Ovary (tissue), 9 donors: ENCODE results near the gene USH2A. TPM values are rescaled to one million over a fixed set of nuclear protein-coding genes. Genes with fewer than 3 reads are reported as not detected.

ENCODE experiments used
- DNase-seq, 5 donors: peaks; one replicate each; pipeline ENCODE4 v3.0.0-alpha.2; 2019 to 2020
- H3K27ac ChIP-seq, 2 donors: fragments of 200-600 bp; one replicate each; pipeline versions ENCODE4 v1.5.1 to v1.8.0; 2019 to 2022
- H3K27me3 ChIP-seq: fragments of 200-600 bp; one replicate; pipeline ENCODE4 v1.8.0; 2022
- H3K36me3 ChIP-seq: fragments of 200-600 bp; sonication (generic); one replicate; pipeline ENCODE4 v1.5.1; 2019
- H3K4me1 ChIP-seq: one replicate; pipeline ENCODE4 v1.8.1; 2013; ENCODE audit warnings: mild to moderate bottlenecking, moderate library complexity; ENCODE audit not compliant: insufficient read depth
- H3K4me3 ChIP-seq: fragments of 200-600 bp; sonication (generic); one replicate; pipeline ENCODE4 v1.5.1; 2017
- H3K9me3 ChIP-seq, 2 donors: fragments of 200-600 bp in 1 of 2; sonication (generic) in 1 of 2; one replicate each; pipeline versions ENCODE4 v1.5.1 to v1.8.1; 2013 to 2019; ENCODE audit warnings: mild to moderate bottlenecking in 1 of 2, moderate library complexity in 1 of 2
- EP300 ChIP-seq: sonication (generic); formaldehyde crosslinking; IDR thresholded peaks from one replicate; pipeline ENCODE4 v1.6.1; 2017; ENCODE audit warnings: antibody characterized with exemption
- POLR2A ChIP-seq: fragments of 450-650 bp; IDR thresholded peaks from one replicate; pipeline ENCODE4 v1.6.1; 2017; ENCODE audit warnings: antibody characterized with exemption, mild to moderate bottlenecking, moderate library complexity
- WGBS, 3 donors: extraction: QIAGEN DNeasy Blood & Tissue Kit in 1 of 3; methylation state at CpG; one replicate each; pipeline versions ENCODE4 v1.1.5 to v1.1.7; 2013 to 2017; 5-methylcytosine and 5-hydroxymethylcytosine counted together
- intact Hi-C, 4 donors: fragments of 100-400 bp; cut with DNase I; formaldehyde crosslinking; loops; one replicate each; pipeline versions ENCODE4 v1.11.0 to v1.15.1; 2022 to 2023
- polyA plus RNA-seq, 2 donors: library from polyadenylated mRNA; stranded (reverse); fragments of 200-250 nt in 1 of 2; fragments of 350-450 nt in 1 of 2; fragmentation: Illumina TruSeq in 1 of 2; extraction: RNeasy Lipid Tissue Mini Kit (QIAGEN cat#74804) in 1 of 2; gene quantifications; one replicate each; pipeline ENCODE4 v1.2.3, GENCODE V29; 2013 to 2014
- total RNA-seq, 7 donors: library from RNA; depleted of rRNA in 2 of 7; stranded (reverse); fragments of >200 nt in 2 of 7; fragmentation: NEBNext Ultra II Directional in 3 of 7; extraction: Animal tissue kit (Norgen Biotek cat#: 25700) in 3 of 7; gene quantifications; one replicate each; pipeline versions ENCODE4 v1.1.0 to v1.2.4, GENCODE V29; 2016 to 2023
- TF ChIP-seq, protein P1 (sequence below), 3 donors: fragments of 450-650 bp in 2 of 3; fragments of 200-600 bp in 1 of 3; IDR thresholded peaks; one replicate each; pipeline versions ENCODE4 v1.5.1 to v1.8.0; 2016 to 2022; ENCODE audit warnings: antibody characterized with exemption in 3 of 3, mild to moderate bottlenecking in 1 of 3
- donor health status: DM: no; HTN: no; CAD: no; lungs with moderate emphysema.
- donor health status: DM: no; HTN: no; CAD: no.
- donor health status: Bipolar disorder and iron deficiency.
- donor health status: DM: yes; HTN: yes; CAD: no.
- donor health status: DM: no; HTN: no; CAD: no.
- donor health status: DM: yes; HTN: yes; CAD: no.

Gene USH2A
- total and polyA plus RNA-seq, 9 donors: 0.01 to 0.11 TPM; not detected in 7

DNA sequence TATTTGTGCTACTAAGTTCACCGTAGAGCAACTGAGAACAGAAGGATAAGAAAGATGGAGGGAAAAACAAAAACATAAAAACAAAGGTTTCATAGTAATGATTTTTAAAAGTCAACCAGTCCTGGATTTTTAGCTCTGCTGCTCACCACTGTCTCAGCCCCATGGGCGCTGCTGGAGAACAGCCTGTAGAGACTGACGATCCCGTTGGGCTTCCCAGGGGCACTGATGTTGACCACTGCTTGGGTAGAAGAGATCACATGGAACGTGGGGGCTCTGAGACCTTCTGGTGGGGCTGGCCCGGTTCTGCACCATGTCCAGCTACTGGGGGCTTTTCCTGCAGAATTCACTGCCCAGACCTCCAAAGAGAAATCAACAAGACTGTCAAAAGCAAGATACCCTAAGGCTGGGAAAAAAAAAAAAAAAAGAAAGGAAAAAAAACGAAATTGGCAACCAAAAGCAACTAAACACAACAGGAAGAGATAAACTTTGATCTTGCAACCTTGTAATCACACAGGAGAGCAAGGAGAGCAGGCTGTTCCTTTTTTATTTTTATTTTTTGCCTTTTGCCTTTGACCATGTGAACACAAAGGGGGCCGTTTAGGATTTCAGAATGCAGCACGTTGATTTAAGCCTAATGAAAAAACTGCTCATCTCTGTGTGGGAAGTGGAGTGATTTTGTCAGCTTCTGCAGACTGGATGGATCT lies 772.6 kb downstream of the USH2A start:
- no peaks in the 10 kb centered on the region for H3K27me3 ChIP-seq
- TF ChIP-seq, protein P1, sequence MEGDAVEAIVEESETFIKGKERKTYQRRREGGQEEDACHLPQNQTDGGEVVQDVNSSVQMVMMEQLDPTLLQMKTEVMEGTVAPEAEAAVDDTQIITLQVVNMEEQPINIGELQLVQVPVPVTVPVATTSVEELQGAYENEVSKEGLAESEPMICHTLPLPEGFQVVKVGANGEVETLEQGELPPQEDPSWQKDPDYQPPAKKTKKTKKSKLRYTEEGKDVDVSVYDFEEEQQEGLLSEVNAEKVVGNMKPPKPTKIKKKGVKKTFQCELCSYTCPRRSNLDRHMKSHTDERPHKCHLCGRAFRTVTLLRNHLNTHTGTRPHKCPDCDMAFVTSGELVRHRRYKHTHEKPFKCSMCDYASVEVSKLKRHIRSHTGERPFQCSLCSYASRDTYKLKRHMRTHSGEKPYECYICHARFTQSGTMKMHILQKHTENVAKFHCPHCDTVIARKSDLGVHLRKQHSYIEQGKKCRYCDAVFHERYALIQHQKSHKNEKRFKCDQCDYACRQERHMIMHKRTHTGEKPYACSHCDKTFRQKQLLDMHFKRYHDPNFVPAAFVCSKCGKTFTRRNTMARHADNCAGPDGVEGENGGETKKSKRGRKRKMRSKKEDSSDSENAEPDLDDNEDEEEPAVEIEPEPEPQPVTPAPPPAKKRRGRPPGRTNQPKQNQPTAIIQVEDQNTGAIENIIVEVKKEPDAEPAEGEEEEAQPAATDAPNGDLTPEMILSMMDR (IDR thresholded peaks at IDR 0.05): no peak
- TF ChIP-seq EP300: no peak
- TF ChIP-seq POLR2A: no peak
- DNase-seq: no peak
- no peaks in the 10 kb centered on the region for H3K36me3 ChIP-seq
- WGBS, 3 donors: 33 to 41% (median 37%) methylated on average over 9 of the region's 9 CpGs
- peaks cover 2% of the 10 kb centered on the region for H3K4me1 ChIP-seq
- H3K27ac ChIP-seq: no peak overlapping the region
- H3K4me3 ChIP-seq: no peak overlapping the region
- no peaks in the 10 kb centered on the region for H3K9me3 ChIP-seq
- intact Hi-C loops: no loop called here

DNA sequence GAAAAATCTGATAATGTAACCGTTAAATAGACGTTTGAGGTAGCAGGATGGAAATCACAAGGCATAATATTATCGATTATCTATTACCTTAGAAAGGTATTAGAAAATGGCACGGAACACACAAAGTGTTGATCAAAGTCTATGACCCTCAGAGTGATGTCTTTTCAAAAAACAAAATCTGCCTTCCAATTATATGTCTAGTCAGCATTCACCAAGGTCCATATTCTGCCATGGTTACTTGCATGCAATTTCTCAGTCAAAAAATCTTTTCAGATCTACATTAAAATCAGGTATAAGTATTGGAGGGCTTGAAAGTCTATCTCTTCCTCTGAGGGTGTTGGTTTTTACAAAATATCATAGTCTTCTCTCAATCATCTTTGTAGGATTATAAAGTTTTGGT lies 774.3 kb downstream of the USH2A start:
- H3K4me1 ChIP-seq: peaks cover 2% of the 10 kb centered on the region
- H3K36me3 ChIP-seq: no peaks in the 10 kb centered on the region
- WGBS, 3 donors: 94 to 96% (median 95%) methylated on average over 4 of the region's 4 CpGs
- no peaks in the 10 kb centered on the region for H3K9me3 ChIP-seq
- H3K27me3 ChIP-seq: no peaks in the 10 kb centered on the region
- no peak for DNase-seq
- intact Hi-C loops: no loop called here
- H3K4me3 ChIP-seq: no peak overlapping the region
- H3K27ac ChIP-seq: no peak overlapping the region
- no peak for TF ChIP-seq POLR2A
- TF ChIP-seq EP300: no peak
- TF ChIP-seq, protein P1 (IDR thresholded peaks at IDR 0.05): no peak

DNA sequence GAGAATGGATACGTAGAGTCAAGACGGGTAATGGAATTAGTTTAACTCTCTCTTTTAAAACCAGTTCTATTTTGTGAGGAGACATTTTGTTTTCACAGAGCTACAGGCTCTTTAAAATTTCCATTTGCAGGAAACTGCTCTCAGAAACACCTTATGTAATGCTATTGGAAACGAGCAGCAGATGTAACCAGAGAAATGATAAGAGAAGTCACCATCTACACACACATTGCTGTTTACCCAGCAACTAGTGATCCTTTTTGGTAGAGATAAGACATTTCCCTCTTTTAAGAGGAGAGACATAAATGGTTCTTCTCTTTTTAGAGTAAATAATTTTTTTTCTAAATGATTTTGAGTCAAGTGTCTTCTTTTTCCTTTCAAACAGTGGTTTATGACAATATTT lies 775.5 kb downstream of the USH2A start:
- Histone ChIP-seq H3K4me3 (no peak overlapping the region), H3K4me1 (peaks cover 2% of the 10 kb centered on the region), H3K9me3 (no peaks in the 10 kb centered on the region), H3K27me3 (no peaks in the 10 kb centered on the region), H3K36me3 (no peaks in the 10 kb centered on the region), H3K27ac (no peak overlapping the region)
- no peak for DNase-seq
- WGBS, 3 donors: 57 to 65% (median 60%) methylated on average over 3 of the region's 3 CpGs
- TF ChIP-seq, protein P1 (IDR thresholded peaks at IDR 0.05): no peak
- no peak for TF ChIP-seq EP300
- TF ChIP-seq POLR2A: no peak
- intact Hi-C loops: no loop called here

DNA sequence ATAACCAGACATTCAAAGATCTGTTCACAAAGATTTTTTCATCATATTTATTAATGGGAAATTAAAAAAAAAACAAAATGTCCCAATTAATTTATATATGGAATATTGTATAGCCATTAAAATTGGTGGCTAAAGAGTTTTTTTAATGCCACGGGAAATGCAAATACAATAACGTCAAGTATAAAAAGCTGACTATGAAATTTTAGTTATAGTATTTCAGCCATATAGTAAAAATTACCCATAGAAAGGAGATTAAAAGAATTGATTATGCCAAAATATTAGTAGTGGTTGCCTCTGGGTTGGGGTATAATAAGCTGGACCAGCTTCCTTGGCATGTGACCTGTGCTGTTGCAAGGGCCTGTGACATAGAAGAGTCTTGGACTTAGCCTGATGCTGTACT lies 777.4 kb downstream of the USH2A start:
- Histone ChIP-seq H3K27ac (no peak overlapping the region), H3K9me3 (no peaks in the 10 kb centered on the region), H3K36me3 (no peaks in the 10 kb centered on the region), H3K27me3 (no peaks in the 10 kb centered on the region), H3K4me3 (no peak overlapping the region), H3K4me1 (peaks cover 2% of the 10 kb centered on the region)
- 93 to 95% (median 94%) methylated on average over 2 of the region's 2 CpGs for WGBS, 3 donors
- TF ChIP-seq POLR2A (no peak), EP300 (no peak)
- TF ChIP-seq, protein P1 (IDR thresholded peaks at IDR 0.05): no peak
- DNase-seq: no peak
- intact Hi-C loops: no loop called here
